Daoy (cell line): ENCODE results near the gene DPY19L1. TPM values are rescaled to one million over a fixed set of nuclear protein-coding genes. Genes with fewer than 3 reads are reported as not detected.
"Not testable (repeated sequence)": the region's sequence is repeated elsewhere in the genome, so short reads cannot be mapped to it uniquely, and the experiment has no call there.

ENCODE experiments used
- DNase-seq: peaks from one replicate; pipeline ENCODE4 v3.0.0-alpha.2; 2015; ENCODE audit warnings: low read depth
- total RNA-seq: library from RNA; depleted of rRNA; stranded (reverse); fragments of >200 nt; shearing (Covaris generic); gene quantifications from 2 replicates; pipeline ENCODE4 v1.2.3, GENCODE V29; 2014

Gene DPY19L1
- total RNA-seq, 1 experiment from 2014 or later = 57.8 TPM

GRCh38 chr7:35035511-35035961, 1.7 kb downstream of the DPY19L1 start:
- peak; percentile 75 for DNase-seq

DNA sequence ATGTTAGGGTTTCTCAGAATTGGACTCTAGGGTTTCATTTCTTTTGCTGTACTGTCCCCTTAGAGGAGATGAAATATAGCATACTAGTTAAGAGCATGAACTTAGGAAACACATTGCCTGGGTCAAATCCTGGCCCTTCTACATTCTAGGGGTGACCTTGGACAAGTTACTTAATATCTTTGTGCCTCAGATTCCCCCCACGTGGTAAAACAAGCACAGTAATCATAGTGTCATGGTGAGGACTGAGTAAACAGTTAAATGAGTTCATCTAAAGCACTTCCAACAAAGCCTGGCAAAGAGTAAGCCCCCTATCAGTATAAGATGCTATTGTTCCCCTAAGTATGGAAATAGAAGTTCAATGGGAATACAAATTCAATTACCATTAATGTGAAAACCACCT, 5.1 kb downstream of the DPY19L1 start:
- DNase-seq = no peak

GRCh38 chr7:35030848-35031247, 6.4 kb downstream of the DPY19L1 start:
- no peak for DNase-seq

- DNase-seq = no peak
Observed at GRCh38 chr7:35029311-35029710, 8.0 kb downstream of the DPY19L1 start.

- DNase-seq = no peak
Observed at GRCh38 chr7:35026150-35026549, 11.1 kb downstream of the DPY19L1 start.

- DNase-seq = no peak
Observed at GRCh38 chr7:35025369-35025870, 11.9 kb downstream of the DPY19L1 start.

DNA sequence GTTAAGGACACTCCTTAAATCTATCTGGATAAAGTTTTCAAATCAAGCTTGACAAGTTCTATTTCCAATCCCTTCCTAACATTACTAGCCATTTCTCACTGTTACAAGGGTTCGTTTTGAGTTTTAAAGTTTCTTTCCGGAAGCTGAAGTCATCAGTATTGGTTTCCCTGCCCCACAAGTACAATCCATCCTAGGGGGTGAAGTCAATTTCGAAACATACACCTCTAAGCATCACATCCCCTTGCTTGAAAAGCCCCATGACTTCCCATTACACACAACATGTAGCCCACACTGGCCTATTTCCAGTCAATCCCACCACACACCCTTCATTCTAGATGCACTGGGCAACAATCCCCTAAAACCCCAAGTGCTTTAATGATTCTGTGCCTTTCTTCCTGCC, 13.0 kb downstream of the DPY19L1 start:
- DNase-seq = no peak

GRCh38 chr7:35022725-35023124, 14.6 kb downstream of the DPY19L1 start:
- DNase-seq = no peak

DNA sequence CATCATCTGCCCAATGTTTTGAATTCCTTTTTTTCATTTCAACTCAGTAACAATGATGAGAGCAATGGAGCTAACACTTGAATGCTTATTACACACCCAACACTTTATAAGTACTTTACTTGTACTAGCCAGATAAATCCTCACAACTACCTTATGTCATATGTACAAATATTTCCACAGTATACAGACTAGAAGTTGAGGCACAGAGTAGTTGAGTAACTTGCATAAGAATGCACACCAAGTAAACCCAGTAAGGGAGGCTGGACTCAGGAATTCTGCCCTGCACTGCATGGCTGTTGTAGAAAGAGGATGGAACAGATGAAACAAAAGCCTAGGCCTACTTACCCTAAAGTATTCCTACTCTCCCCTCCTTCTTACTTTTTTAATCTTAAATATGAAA, 15.8 kb downstream of the DPY19L1 start:
- no peak for DNase-seq

GRCh38 chr7:35019801-35020200, 17.5 kb downstream of the DPY19L1 start:
- DNase-seq = no peak

DNA sequence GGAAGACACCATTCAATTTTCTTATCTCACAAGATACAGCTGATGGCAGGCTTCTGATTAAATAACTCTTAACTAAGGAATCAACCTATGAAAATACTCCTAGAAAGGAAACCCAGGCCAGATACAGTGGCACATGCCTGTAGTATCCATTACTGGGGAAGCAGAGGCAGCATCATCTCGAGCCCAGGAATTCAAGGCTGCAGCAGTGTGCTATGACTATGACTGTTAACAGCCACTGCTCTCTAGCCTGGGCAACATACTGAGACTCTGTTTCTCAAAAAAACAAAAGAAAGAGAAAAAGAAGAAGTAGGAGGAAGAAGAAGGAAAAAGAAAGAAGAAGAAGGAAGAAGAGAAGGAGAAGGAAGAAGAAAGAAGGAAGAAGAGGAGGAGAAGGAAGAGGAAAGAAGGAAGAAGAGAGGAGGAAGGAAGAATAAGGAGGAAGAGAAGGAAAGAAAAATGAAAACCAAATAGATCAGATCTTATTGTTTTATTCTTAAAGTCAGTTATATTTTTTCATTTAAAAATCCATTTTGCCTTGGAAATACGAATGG, 18.0 kb downstream of the DPY19L1 start:
- DNase-seq = no peak

DNA sequence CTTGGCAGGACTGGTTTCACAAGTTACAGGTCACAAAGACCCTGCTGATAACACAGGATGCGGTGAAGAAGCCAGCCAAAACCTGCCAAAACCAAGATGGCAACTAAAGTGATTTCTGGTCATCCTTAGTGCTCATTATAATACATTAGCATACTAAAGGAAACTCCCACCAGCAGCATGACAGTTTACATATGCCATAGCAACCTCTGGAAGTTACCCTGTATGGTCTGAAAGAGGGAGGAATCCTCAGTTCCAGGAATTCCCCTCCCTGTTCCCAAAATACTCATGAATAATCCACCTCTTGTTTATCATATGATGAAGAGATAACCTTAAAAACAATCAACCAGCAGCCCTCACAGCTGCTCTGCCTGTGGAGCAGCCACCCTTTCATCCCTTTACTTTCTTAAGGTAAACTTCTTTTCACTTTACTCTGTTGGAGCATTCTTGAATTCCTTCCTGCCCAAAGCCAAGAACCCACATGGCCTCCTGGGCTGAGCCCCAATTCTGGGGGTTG, 21.9 kb downstream of the DPY19L1 start:
- DNase-seq = no peak

GRCh38 chr7:35012160-35012559, 25.1 kb downstream of the DPY19L1 start:
- DNase-seq = no peak

DNA sequence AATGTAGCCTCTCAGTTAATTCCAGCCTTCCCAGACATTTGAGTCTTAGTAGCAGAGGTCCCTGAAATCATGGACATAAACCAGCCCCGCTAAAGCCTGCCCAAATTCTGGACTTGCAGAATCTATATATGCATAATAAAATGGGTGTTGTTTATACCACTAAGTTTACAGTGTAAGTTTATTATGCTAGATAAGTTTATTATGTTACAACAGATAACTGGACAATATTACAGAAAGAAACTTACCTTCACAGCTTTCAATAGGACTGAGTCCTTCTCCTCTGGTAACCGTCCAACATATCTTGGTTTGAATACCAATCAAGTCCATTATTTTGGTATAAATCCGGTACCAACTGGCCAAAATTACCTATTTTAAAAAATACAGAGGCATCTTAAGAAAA, 26.2 kb downstream of the DPY19L1 start:
- no peak for DNase-seq

DNA sequence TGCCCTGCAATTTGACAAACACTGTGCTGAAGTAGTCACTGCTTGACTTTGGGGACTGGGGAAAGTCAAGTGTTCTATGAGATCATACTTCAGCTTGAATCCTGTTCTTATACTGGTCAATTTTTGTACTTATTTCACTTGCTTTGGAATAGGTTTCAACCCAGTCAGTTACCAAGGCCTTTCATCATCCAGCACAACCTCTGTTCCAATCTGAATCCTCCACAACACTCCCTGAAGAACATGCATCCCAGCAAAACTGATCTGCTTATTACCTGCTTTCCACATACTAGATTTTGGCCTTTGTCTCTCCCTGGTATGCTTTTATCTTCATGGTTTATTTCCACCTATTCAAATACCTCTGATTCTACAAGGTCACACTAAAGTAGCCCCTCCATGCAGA, 29.5 kb downstream of the DPY19L1 start:
- DNase-seq = no peak

DNA sequence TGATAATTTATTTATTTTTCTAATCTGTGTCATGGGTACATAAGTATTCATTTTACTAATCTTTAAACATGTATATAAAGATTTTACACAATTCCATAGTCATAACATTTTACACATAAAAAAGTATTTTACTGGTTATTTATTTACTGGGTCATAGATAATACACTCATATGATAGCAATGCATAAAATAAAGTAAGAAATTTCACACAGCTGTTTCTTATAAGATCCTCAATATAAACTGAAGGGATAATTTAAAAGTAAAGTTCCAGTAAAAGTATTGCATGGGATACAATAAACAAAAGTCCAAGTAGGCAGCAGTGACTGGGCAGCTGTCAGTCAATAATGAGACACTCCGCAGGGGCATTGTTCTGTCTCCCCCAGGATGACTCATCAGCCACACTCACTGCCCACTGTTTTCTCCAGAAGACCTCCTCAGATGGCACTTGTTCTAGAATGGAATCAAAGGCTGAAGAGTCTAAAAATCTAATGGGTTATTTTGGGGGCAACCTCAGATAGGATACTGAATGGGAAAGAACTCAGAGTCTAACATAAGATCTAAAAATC, 32.7 kb downstream of the DPY19L1 start:
- peak; percentile 84 for DNase-seq

- peak; percentile 99 for DNase-seq
Observed at GRCh38 chr7:35003679-35004303, 33.5 kb downstream of the DPY19L1 start.

DNA sequence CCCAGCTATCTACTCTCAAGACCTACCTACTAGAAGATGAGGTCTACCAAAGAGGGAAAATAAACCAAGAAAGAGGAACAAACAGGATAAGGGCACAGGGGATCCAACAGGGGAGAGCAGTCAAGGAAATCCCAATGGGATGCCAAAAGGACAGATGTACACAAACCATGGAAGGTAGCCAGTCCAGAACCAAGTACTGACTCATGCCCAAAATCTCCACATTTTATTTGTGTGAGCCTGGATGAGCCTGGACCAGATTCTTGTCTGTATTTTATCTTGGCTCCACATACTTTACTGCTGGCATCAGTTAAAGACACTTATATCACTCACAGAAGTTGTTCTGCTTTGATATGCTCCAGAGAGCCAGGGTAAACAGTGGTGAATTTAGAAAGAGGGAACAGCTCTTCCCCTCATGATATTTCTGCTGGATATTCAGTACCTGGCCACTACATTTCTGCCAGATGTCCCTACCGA, 34.1 kb downstream of the DPY19L1 start:
- DNase-seq = peak; percentile 76

DNA sequence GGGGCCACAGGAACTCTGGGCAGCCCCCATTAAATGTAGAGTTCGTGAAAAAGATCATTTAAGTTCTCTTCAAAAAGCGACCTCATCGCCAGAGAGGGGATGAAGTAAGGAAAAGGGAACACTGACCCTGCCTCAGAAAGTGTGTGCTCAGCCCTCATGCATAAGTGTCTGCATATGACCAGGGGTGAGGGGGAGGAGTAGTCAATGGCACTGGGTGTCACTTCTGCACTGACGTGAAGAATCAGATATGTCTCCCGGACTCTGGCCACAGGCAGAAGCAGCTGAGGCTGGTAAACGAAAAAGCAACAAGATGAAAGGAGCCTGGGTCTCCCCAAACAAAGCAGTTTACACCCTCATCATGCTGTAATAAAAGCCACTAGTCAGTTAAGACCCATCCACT, 39.0 kb downstream of the DPY19L1 start:
- DNase-seq = not testable (repeated sequence)

GRCh38 chr7:34996423-34997090, 40.7 kb downstream of the DPY19L1 start:
- DNase-seq = not testable (repeated sequence)

GRCh38 chr7:34995757-34996156, 41.5 kb downstream of the DPY19L1 start:
- DNase-seq = no peak
